Stimulated activated CD8-positive, alpha-beta memory T cell treated with anti-CD3 and anti-CD28 coated beads, Interleukin-2, amount 100 ng/mL, for 1 hour (primary cell): Measurements from ENCODE around the gene UBR1.
"Not testable (repeated sequence)": the region's sequence is repeated elsewhere in the genome, so short reads cannot be mapped to it uniquely, and the experiment has no call there.

Experiments used
- DNase-seq, 2 donors: peaks; one replicate each; pipeline ENCODE4 v3.0.0-alpha.2; 2020; ENCODE audit warnings: low read depth in 2 of 2

Gene UBR1

GRCh38 chr15:42974202-42974862, 131.5 kb downstream of the UBR1 start:
- no peak for DNase-seq

- DNase-seq: no peak
Observed at GRCh38 chr15:42973114-42973513, 132.7 kb downstream of the UBR1 start.

DNA sequence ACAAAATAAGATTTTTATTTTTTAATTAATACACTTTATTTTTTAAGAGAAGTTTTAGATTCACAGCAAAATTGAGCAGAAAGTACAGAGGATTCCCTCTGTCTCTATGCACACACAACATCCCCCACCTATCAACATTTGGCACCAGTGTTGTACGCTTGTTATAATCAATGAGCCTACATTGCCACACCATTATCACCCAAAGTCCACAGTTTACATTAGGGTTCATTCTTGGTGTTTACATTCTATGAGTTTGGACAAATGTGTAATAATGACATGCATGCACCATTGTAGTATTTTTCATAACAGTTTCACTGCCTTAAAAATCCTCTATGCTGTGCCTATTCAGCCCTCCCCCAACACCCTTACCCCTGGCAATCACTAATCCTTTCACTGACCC, 134.0 kb downstream of the UBR1 start:
- DNase-seq: no peak

DNA sequence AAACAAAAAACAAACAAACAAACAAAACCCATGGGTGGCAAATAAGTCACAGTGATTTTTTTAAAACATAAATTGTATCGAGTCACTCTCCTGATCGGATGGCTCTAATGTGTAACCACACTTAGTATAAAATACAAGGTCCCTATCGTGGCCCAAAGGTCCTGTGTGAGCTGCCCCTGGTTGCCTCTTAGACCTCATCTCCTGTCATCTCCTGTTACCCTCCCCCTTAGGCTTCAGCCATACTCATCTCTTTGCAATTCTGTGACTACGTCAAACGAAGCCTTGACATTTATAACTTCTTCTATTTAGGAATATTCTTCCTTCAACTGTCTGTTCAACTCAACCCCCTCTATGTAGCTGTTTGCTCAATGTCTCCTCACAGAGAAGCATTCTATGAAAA, 141.4 kb downstream of the UBR1 start:
- DNase-seq: no peak

DNA sequence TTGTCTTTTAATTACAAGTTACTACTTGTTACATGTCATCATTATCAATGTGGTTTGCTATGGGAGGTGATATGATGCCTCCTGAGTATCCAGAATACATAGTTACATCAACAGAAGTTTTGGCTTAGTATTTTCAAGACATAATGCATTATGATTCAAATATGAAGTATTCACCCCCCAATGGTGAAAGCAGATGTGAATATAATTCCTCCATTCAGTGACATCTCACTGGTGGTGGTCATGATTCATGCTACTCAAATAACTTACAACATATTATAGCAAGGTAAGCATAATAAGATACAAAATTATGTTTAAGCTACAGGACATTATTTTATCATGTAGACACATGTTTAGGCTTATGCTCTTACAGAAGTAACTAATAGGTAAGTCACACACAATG, 150.3 kb downstream of the UBR1 start:
- no peak for DNase-seq

- no peak for DNase-seq
Observed at GRCh38 chr15:42954291-42954690, 151.5 kb downstream of the UBR1 start.

DNA sequence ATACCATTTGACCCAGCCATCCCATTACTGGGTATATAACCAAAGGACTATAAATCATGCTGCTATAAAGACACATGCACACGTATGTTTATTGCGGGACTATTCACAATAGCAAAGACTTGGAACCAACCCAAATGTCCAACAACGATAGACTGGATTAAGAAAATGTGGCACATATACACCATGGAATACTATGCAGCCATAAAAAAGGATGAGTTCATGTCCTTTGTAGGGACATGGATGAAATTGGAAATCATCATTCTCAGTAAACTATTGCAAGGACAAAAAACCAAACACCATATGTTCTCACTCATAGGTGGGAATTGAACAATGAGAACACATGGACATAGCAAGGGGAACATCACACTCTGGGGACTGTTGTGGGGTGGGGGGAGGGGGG, 156.9 kb downstream of the UBR1 start:
- DNase-seq: not testable (repeated sequence)

DNA sequence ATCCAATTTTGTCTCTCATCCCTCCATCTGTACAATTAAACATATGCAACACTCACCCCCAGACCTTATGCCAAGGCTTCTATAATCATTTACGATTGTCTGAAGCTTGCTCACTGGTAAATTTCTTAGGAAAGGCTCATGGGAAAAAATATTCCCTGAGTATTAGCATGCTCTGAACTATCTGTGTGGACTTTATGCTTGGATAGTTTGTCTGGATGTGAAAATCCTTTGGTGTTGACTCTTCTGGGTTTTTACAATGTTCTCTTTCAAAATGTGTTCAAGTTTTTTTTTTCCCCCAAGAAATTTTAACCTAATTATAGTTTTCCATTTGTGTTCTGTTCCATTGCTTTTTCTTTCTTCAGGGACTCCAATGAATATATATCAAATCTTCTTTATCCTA, 165.3 kb downstream of the UBR1 start:
- DNase-seq: no peak

- no peak for DNase-seq
Observed at GRCh38 chr15:42939841-42940240, 166.0 kb downstream of the UBR1 start.

DNA sequence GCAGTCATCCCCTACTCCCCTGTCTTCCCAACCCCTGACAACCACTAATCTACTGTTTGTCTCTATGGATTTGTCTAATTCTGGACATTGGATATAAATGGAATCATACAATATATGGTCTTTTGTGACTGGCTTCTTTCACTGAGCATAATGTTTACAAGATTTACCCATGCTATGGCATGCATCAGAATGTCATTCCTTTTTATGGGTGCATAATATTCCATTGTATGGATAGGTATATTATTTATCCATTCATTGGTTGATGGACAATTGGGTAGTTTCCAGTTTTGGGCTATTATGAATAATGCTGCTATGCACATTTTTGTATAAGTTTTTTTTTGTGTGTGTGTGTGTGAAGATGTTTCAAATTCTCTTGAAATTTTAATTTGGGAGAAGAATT, 168.7 kb downstream of the UBR1 start:
- DNase-seq: no peak

DNA sequence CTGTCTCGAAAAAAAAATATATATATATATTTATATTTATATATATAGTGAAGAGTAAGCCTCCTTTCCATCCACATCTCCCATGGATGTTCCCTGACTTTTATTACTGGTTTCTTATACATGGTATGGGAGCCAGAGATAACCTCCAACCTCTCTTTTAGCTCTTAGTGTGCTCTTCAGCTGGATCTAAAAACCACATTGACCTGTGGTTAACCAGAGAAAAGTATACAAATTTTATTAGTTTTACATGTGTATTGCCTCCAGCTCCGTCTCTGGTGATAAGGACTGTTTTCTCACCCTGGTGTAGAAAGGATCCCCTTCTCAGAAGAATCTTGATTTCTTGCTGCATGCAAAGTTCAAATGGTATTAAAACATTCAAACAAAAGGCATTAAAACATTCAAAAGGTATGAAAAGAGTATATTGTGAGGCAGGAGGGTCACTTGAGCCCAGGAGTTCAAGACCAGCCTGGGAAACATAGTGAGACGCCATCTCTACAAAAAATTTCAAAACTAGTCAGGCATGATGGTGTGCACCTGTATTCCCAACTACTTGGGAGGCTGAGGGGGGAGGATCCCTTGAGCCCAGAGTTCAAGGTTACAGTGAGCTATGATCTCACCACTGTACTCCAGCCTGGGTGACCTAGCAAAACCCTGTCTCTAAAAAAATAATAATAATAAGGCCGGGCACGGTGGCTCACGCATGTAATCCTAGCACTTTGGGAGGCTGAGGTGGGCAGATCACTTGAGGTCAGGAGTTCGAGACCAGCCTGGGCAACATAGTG, 171.8 kb downstream of the UBR1 start:
- DNase-seq: no peak

- DNase-seq: no peak
Observed at GRCh38 chr15:42932833-42933515, 172.9 kb downstream of the UBR1 start.

DNA sequence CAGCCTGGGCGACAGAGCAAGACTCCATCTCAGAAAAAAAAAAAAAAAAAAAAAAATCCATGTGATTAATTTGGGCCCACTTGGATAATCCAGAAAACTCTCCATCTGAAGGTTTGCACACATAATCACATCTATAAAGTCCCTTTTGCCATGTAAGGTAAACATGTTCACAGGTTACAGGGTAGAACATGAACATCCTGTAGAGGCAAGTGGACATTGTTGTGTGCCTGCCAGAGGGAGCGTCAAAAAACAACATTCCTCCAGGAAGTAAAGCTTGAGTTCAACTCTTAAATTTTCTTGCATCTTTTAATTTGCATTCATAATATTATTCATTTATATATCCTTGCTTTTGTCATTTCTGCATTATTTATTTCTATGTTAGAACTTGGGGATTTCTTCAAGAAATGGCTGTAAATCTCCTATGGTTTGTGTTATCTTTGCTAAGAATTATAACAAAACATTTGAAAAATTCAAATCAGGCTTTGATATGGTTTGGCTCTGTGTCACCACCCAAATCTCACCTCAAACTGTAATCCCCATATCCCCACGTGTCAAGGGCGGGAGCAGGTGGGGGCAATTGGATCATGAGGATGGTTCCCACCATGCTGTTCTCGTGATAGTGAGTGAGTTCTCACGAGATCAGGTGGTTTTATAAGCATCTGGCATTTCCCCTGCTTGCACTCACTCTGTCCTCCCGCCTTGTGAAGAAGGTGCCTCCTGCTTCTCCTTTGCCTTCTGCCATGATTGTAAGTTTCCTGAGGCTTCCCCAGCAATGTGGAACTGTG, 173.9 kb downstream of the UBR1 start:
- no peak for DNase-seq

- DNase-seq: no peak
Observed at GRCh38 chr15:42929306-42929848, 176.5 kb downstream of the UBR1 start.

GRCh38 chr15:42921342-42921731, 184.5 kb downstream of the UBR1 start:
- DNase-seq: peak; percentile 1 to 11

- DNase-seq: peak; percentile 92 to 97
Observed at GRCh38 chr15:42920519-42921341, 185.1 kb downstream of the UBR1 start, which contains the start of gene TTBK2. TTBK2 (minus strand) TSS chr15:42920778; CDS start chr15:42878617, 42,161 bp downstream.

DNA sequence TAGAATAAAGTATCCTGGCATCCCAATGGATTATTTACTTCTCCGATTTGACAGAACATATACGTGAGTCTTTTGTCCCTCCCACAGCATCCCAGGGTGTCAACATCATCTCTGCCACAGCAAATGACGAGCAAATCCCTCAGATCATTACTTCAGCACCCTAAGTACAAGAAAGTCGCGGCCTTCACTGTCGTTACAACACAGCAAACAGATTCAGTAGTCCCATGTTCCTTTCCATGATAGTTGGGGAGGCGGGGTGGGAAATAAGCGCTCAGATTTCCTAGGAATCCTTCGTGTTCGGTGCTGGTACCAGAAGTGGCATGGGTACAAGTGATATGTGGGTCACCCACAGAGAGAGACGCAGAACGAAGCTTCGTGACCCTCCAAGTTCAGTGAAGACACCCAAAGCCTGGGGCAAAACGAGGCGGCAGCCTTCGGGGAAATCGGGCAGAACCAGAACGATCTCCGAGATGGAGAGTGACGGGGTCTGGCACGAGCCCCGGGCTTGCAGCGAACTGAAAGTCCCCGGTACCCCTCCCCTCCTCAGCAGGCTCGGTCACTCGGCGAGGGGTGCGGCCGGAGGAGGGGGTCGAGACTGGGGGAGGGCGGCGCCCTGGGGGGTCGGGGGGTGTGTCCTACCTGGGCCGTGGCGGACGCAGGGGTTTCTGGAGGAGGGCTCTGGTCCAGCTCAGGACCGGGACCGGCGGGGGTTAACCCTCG, 185.9 kb downstream of the UBR1 start:
- peak; percentile 9 for DNase-seq

- DNase-seq: no peak
Observed at GRCh38 chr15:42919308-42919707, 186.5 kb downstream of the UBR1 start.

DNA sequence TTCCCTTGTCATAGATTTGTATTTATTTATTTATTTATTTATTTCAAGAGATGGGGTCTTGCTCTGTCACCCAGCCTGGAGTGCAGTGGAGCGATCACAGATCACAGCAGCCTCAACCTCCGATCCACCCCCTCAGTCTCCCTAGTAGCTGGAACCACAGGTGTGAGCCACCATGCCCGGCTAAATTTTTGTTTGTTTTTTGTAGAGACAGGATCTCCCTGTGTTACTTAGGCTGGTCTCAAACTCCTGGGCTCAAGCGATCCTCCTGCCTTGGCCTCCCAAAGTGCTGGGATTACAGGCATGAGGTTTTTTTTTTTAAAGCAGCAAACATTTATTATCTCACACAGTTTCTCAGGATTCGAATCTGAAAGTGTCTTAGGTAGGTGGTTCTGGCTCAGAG, 187.8 kb downstream of the UBR1 start:
- no peak for DNase-seq

DNA sequence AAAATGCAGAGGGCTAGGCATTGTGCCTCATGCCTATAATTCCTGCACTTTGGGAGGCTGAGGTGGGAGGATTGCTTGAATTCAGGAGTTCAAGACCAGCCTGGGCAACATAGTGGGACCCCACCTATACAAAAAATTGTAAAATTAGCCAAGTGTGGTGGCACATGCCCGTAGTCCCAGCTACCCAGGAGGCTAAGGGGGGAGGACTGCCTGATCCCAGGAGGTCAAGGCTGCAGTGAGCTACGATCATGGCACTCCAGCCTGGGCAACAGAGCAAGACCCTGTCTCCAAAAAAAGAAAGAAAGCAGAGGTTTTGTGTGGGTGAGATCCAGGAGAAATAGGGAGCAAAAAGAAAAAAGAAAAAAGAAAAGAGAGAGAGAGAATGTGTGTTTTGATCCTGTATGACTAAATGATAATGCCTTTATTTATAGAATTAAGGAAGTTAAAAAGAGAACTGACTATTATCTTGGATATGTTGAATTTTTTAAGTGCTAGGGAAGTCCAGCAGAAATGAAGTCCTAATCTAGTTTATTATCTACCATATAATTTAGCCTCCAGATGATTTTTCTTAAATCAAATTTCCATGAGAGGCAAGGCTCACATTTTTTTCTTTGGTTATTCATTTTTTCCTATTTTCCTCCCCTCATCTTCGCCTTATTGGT, 190.1 kb downstream of the UBR1 start:
- no peak for DNase-seq
